Nephron (organoid): ENCODE results near the gene SCARB1.

ENCODE experiments used
- H3K27ac Mint-ChIP-seq, 3 experiments: 2 replicates each; pipeline ENCODE4 v1.8.0; 2020; ENCODE audit warnings: mixed read lengths in 3 of 3, mild to moderate bottlenecking in 2 of 3, moderate library complexity in 1 of 3
- H3K27me3 Mint-ChIP-seq: 2 replicates; pipeline ENCODE4 v1.8.0; 2021; ENCODE audit warnings: low read depth, mild to moderate bottlenecking, moderate library complexity, mixed read lengths
- H3K36me3 Mint-ChIP-seq: 2 replicates; pipeline ENCODE4 v1.8.0; 2020; ENCODE audit warnings: low read depth, mixed read lengths
- H3K4me1 Mint-ChIP-seq: 2 replicates; pipeline ENCODE4 v1.8.0; 2020; ENCODE audit warnings: mixed read lengths
- H3K4me3 Mint-ChIP-seq, 3 experiments: 2 replicates each; pipeline ENCODE4 v1.8.0; 2020; ENCODE audit warnings: mild to moderate bottlenecking in 3 of 3, mixed read lengths in 3 of 3, moderate library complexity in 2 of 3
- H3K9me3 Mint-ChIP-seq: 2 replicates; pipeline ENCODE4 v1.8.0; 2020; ENCODE audit warnings: mixed read lengths
- TF ChIP-seq, protein P1 (sequence below), 3 experiments: fragments of 200-600 bp; sonication (generic); IDR thresholded peaks; one replicate each; pipeline ENCODE4 v1.5.0; 2021; ENCODE audit warnings: antibody characterized with exemption in 3 of 3; ENCODE audit not compliant: unreplicated experiment in 3 of 3

The SCARB1 gene

DNA sequence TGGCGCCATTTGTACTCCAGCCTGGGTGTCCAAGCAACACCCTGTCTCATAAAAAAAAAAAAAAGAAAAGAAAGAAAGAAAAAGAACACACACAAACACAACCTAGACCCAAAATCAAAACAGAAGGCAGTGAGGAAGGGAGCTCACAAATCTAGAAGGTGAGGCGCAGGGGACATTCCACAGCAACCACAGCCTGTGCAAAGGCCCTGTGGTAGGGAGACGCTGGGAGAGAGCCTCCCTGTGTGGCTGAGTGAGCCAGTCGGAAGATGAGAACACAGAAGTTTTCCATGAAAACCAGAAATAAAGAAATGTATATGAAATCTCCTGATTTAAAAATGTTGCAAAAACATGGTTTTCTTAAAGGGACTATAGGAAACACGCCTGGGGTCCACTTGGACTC, 44.6 kb downstream of the SCARB1 start:
- Mint-ChIP-seq H3K4me1 (peaks cover 10% of the 10 kb centered on the region), H3K27me3 (no peaks in the 10 kb centered on the region), H3K9me3 (no peaks in the 10 kb centered on the region), H3K27ac (no peak overlapping the region), H3K4me3 (no peak overlapping the region), H3K36me3 (peaks cover 3% of the 10 kb centered on the region)
- TF ChIP-seq, protein P1, sequence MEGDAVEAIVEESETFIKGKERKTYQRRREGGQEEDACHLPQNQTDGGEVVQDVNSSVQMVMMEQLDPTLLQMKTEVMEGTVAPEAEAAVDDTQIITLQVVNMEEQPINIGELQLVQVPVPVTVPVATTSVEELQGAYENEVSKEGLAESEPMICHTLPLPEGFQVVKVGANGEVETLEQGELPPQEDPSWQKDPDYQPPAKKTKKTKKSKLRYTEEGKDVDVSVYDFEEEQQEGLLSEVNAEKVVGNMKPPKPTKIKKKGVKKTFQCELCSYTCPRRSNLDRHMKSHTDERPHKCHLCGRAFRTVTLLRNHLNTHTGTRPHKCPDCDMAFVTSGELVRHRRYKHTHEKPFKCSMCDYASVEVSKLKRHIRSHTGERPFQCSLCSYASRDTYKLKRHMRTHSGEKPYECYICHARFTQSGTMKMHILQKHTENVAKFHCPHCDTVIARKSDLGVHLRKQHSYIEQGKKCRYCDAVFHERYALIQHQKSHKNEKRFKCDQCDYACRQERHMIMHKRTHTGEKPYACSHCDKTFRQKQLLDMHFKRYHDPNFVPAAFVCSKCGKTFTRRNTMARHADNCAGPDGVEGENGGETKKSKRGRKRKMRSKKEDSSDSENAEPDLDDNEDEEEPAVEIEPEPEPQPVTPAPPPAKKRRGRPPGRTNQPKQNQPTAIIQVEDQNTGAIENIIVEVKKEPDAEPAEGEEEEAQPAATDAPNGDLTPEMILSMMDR (IDR thresholded peaks at IDR 0.05; ENCODE audit: unreplicated experiment in 3 of 3), result no peak

GRCh38 chr12:124817076-124818000, 46.3 kb downstream of the SCARB1 start:
- peaks cover 10% of the 10 kb centered on the region for H3K4me1 Mint-ChIP-seq
- H3K9me3 Mint-ChIP-seq, result no peaks in the 10 kb centered on the region
- no peak overlapping the region for H3K27ac Mint-ChIP-seq
- no peaks in the 10 kb centered on the region for H3K27me3 Mint-ChIP-seq
- TF ChIP-seq, protein P1 (IDR thresholded peaks at IDR 0.05; ENCODE audit: unreplicated experiment in 3 of 3), result no peak
- H3K4me3 Mint-ChIP-seq, result no peak overlapping the region
- H3K36me3 Mint-ChIP-seq, result peaks cover 17% of the 10 kb centered on the region

- Mint-ChIP-seq H3K4me1 (peaks cover 10% of the 10 kb centered on the region), H3K4me3 (no peak overlapping the region), H3K9me3 (no peaks in the 10 kb centered on the region), H3K27ac (peak overlapping the region in 1 of 3 experiments; percentile 66), H3K36me3 (peaks cover 17% of the 10 kb centered on the region), H3K27me3 (no peaks in the 10 kb centered on the region)
- TF ChIP-seq, protein P1 (IDR thresholded peaks at IDR 0.05; ENCODE audit: unreplicated experiment in 3 of 3), result no peak
Measured at GRCh38 chr12:124816295-124816854, 47.3 kb downstream of the SCARB1 start.

DNA sequence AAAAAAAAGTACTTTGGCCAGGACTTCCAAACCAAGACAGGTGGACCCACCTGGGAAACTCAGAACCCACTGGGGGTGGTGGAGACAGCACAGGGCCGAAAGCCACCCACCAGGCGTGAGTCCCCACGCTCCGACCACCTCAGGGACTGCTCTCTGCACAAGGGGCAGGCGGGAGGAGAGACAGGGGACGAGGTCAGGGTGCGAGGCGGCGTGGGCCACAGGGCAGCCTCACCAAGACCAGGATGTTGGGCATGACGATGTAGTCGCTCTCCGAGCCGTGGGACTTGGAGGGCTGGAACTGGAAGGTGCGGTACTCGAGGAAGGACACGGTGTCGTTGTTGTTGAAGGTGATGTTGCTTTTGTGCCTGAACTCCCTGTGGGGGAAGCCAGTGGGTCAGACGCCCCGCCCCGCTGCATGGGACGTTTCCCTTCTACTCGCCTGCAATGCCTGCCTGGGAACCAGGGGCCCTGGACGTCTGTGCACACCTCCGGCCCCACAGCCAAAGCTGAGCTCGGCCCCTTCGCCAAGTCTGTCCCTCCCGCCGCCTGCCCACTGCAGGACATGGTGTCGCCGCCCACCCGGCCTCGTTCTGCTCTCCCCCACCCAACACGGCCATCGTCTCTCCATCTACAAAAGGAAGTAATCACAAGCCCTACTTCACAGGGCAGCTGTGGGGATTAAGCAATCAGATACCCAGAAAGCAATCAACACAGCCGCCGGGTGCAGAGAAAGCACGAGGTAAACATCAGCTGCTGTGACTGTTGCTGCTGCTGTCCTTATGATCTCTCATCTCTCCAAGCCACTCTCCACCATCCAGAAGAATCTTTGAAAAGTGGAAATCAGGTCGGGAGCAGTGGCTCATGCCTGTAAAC, 48.7 kb downstream of the SCARB1 start:
- peaks cover 17% of the 10 kb centered on the region for H3K36me3 Mint-ChIP-seq
- H3K4me1 Mint-ChIP-seq, result peaks cover 10% of the 10 kb centered on the region
- no peaks in the 10 kb centered on the region for H3K27me3 Mint-ChIP-seq
- H3K9me3 Mint-ChIP-seq, result no peaks in the 10 kb centered on the region
- peak overlapping the region in 1 of 3 experiments; percentile 60 for H3K27ac Mint-ChIP-seq
- no peak overlapping the region for H3K4me3 Mint-ChIP-seq
- TF ChIP-seq, protein P1 (IDR thresholded peaks at IDR 0.05; ENCODE audit: unreplicated experiment in 3 of 3), result no peak

DNA sequence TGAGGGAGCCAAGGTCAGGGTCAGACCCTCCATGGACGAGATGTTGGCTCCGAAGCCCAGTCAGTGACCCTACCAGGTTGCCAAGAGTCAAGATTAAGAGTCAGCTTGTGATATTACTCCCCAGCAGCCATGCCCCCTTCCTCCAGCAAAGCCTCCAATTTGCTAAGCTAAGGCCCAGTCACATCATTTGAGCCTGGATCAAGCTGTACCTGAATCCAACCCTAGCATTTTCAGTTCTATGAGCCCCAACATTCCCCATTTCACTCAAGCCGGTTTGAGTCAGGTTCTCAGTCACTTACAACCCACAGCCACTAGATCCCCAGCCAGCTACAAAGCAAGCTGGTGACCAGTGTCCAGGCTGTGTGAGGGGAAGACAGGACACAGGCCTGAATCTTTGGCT, 49.9 kb downstream of the SCARB1 start:
- no peak overlapping the region for H3K4me3 Mint-ChIP-seq
- H3K36me3 Mint-ChIP-seq, result peaks cover 17% of the 10 kb centered on the region
- no peaks in the 10 kb centered on the region for H3K27me3 Mint-ChIP-seq
- TF ChIP-seq, protein P1 (IDR thresholded peaks at IDR 0.05; ENCODE audit: unreplicated experiment in 3 of 3), result no peak
- no peak overlapping the region for H3K27ac Mint-ChIP-seq
- H3K4me1 Mint-ChIP-seq, result peaks cover 10% of the 10 kb centered on the region
- H3K9me3 Mint-ChIP-seq, result no peaks in the 10 kb centered on the region
